Epithelial cell of esophagus (primary cell): ENCODE results near the gene TMEM115.
A peak's percentile ranks its signal among the peaks of the same experiment; 100 is the strongest.

Source experiments
- DNase-seq: peaks from one replicate; pipeline ENCODE4 v3.0.0; 2010; ENCODE audit warnings: low read depth
- H3K4me3 ChIP-seq: 2 replicates; pipeline ENCODE4 v1.5.1; 2011; ENCODE audit warnings: mild to moderate bottlenecking, low read length, control low read depth
- CTCF ChIP-seq: IDR thresholded peaks from 2 replicates; pipeline ENCODE4 v1.5.1; 2011; ENCODE audit warnings: low read depth, mild to moderate bottlenecking, low read length, control low read depth, inconsistent platforms; ENCODE audit not compliant: insufficient read depth; ENCODE audit errors: missing control alignments

TMEM115 gene

GRCh38 chr3:50358355-50358910 lies 888 bp downstream of the TMEM115 start:
- no peak for DNase-seq
- H3K4me3 ChIP-seq: peak overlapping the region; percentile 77
- no peak for TF ChIP-seq CTCF

GRCh38 chr3:50357481-50357880 lies 1.8 kb downstream of the TMEM115 start:
- TF ChIP-seq CTCF: no peak
- DNase-seq: no peak
- H3K4me3 ChIP-seq: peak overlapping the region; percentile 77

GRCh38 chr3:50356553-50356952 lies 2.8 kb downstream of the TMEM115 start:
- peak overlapping the region; percentile 77 for H3K4me3 ChIP-seq
- no peak for TF ChIP-seq CTCF
- DNase-seq: peak; percentile 44

- no peak overlapping the region for H3K4me3 ChIP-seq
- no peak for DNase-seq
- TF ChIP-seq CTCF: no peak
Observed at GRCh38 chr3:50355829-50356552, 3.3 kb downstream of the TMEM115 start.

- TF ChIP-seq CTCF: no peak
- no peak for DNase-seq
Observed at GRCh38 chr3:50354850-50355249, 4.5 kb downstream of the TMEM115 start.

GRCh38 chr3:50354186-50354764 lies 5.0 kb downstream of the TMEM115 start:
- DNase-seq: no peak
- no peak overlapping the region for H3K4me3 ChIP-seq
- no peak for TF ChIP-seq CTCF

More at GRCh38 chr3:50354850-50355249, 4.5 kb downstream of the TMEM115 start:
- no peak overlapping the region for H3K4me3 ChIP-seq
